DMS79 treated with DMSO at 0.1 percent for 48 hours (cell line): ENCODE results near the gene LEPROT.
A peak's percentile ranks its signal among the peaks of the same experiment; 100 is the strongest.
"Not testable (repeated sequence)": the region's sequence is repeated elsewhere in the genome, so short reads cannot be mapped to it uniquely, and the experiment has no call there.

Experiments
- DNase-seq: peaks from one replicate; lab custom pipeline; 2025; lab: John Stamatoyannopoulos, UW

The LEPROT gene, protein sequence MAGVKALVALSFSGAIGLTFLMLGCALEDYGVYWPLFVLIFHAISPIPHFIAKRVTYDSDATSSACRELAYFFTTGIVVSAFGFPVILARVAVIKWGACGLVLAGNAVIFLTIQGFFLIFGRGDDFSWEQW

GRCh38 chr1:65420590-65421350 lies at the start of gene LEPROT, which contains the start of gene LEPR:
Gene LEPROT (plus strand): TSS chr1:65420668. CDS start chr1:65420725, 57 bp downstream.
Gene LEPR (plus strand): TSS chr1:65420668. CDS start chr1:65565566, 144,898 bp downstream.
- peak; percentile 47 for DNase-seq

DNA sequence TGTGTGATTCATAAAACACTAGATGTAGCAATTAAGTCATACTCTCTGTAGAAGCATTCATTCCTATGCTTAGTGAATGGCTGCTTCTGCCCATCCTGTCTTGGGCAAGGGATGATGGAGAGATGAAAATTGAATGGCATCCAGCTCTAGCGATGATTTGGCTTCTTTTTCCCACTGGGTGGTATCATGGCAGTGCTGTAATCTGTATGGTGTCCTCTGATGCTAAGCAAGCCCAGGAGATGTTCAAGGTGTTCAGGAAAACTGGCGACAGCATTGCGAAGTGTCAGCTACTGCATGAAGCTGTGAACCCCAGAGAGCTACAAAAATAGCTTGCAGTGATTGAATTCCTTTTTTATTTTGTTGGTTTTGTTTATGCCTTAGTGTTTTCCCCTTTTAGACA lies 48.9 kb upstream of the LEPROT start:
- no peak for DNase-seq

GRCh38 chr1:65372557-65372956 lies 47.9 kb upstream of the LEPROT start:
- no peak for DNase-seq

- DNase-seq, result no peak
Observed at GRCh38 chr1:65377496-65378246, 42.8 kb upstream of the LEPROT start.

- DNase-seq, result no peak
Observed at GRCh38 chr1:65378247-65378946, 42.1 kb upstream of the LEPROT start.

- DNase-seq, result not testable (repeated sequence)
Observed at GRCh38 chr1:65384426-65384825, 36.0 kb upstream of the LEPROT start.

DNA sequence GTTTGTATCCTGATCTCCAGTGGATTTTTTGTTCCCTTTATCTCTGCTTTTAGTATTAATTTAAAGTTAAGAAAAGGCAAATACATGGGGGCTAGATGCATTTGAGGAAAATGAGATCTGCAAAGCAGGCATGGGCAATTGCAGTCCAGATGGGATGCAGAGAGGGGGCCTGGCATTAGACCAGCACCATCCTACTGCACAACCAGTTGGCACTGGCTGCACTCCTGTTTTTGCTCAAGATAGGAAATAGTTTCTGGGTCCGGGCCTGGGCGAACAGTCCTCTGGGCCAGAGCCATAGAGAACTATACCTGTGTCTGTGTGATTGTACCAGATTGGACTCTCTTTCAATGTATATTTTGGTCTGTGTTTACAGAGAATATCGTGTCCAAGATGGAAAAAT lies 34.0 kb upstream of the LEPROT start:
- no peak for DNase-seq

DNA sequence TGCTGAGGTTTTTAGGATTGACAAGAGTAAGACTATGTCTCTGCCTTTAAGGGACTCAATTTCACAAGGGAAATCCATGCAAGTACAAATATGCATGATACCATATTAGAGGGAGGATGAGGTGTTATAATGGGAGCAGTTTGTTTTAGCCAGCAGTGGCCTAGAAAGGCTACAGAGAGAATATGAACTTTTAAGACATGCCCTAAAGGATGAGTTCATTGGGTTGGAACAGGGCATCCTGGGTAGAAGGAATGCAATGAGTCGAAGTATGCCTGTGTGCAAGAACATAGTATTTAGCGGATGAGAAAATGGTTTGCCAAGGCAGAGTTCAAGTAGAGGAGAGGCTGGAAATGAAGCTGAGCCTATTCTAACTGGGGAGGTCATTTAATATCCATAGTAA lies 32.6 kb upstream of the LEPROT start:
- no peak for DNase-seq

- no peak for DNase-seq
Observed at GRCh38 chr1:65388908-65389695, 31.4 kb upstream of the LEPROT start.

DNA sequence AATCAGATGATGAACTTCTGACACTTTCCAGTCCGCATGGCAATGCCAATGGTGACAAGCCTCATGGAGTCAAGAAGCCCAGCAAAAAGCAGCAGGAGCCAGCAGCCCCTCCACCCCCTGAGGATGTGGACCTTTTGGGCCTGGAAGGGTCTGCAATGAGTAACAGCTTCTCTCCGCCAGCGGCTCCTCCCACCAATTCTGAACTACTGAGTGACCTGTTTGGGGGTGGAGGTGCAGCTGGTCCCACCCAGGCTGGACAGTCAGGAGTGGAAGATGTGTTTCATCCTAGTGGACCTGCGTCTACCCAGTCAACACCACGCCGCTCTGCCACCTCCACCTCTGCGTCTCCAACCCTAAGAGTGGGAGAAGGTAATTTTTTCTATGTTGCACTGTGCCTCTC lies 28.0 kb upstream of the LEPROT start:
- no peak for DNase-seq

GRCh38 chr1:65393347-65393746 lies 27.1 kb upstream of the LEPROT start:
- DNase-seq, result no peak

DNA sequence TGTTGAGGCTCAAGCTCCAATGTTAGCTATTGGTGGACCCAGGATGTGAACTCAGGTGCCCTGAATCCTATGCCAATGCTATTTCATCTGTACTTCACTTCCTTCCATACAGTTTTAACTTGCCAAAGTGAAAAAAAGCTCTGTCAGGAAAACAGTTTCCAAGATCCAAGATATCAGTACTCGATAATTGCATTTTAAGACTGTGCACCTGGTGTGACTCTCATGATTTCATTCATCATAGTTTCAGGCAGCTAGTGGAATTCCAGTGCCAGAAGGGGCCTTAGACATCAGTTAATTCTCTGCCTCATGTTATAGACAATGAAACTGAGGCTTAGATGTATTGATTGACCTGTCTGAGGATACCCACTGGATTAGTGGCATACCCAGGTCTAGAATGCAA lies 26.5 kb upstream of the LEPROT start:
- DNase-seq, result no peak

- DNase-seq, result no peak
Observed at GRCh38 chr1:65395887-65396612, 24.4 kb upstream of the LEPROT start.

- no peak for DNase-seq
Observed at GRCh38 chr1:65398083-65398482, 22.4 kb upstream of the LEPROT start.

GRCh38 chr1:65399003-65399402 lies 21.5 kb upstream of the LEPROT start:
- DNase-seq, result no peak

GRCh38 chr1:65401612-65402011 lies 18.9 kb upstream of the LEPROT start:
- DNase-seq, result no peak

DNA sequence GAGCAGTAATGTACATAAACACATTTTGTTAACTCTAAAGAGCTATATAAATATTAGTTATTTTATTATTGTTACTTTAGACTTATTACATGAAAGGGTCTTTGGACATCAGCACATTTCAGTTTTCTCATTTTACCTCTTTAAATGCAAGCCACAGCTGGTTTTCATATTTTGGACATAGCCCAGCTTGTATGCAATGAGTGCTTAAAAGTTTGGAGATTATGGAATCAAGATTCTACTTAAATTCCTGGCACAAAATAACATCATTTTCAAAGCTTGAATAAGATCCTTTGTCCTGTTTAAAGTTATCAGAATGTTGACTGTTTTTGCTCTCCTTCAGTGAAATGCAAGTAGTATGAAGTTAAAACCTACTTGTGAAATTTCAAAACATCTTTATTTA lies 15.5 kb upstream of the LEPROT start:
- DNase-seq, result no peak

DNA sequence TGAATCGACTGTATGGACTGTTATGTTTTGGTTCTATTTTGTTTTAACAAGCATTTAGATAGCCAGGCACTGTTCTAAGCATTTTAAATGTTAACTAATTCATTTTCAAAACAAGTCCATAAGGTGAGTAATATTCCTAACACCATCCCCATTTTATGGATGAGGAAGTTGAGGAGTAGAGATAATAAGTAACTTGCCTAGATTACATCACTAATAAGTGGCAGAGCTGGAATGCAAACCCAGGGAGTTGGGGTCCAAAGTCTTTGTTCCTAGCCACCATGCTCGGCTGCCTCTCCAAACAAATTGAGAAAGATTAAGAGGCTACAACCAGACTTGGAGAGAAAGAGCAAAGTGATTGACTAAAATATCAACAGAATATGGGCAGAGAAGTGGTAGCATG lies 12.6 kb upstream of the LEPROT start:
- DNase-seq, result no peak

- DNase-seq, result no peak
Observed at GRCh38 chr1:65409314-65409713, 11.2 kb upstream of the LEPROT start.

- no peak for DNase-seq
Observed at GRCh38 chr1:65409816-65410326, 10.6 kb upstream of the LEPROT start.
